IMR-90 (cell line): ENCODE results near the gene ADD3. TPM values are rescaled to one million over a fixed set of nuclear protein-coding genes. Genes with fewer than 3 reads are reported as not detected.

ENCODE experiments used
- ATAC-seq: fragments of 200-7000 bp; cut with Tn5 transposase; 2 replicates; pipeline ENCODE4 v1.9.1; 2020; ENCODE audit warnings: low read depth, mild to moderate bottlenecking, moderate library complexity
- BruUV-seq: library from RNA; stranded (reverse); fragments of 400-500 nt; replicated peaks from 2 replicates; lab custom pipeline; 2021; lab: Mats Ljungman, UMichigan
- CTCF ChIA-PET: fragments of 300-600 bp; formaldehyde crosslinking; extraction: SDS; loops from one replicate; lab custom pipeline; 2021; ENCODE audit warnings: antibody characterized with exemption; lab: Yijun Ruan, JAX
- POLR2A ChIA-PET: fragments of 300-600 bp; sonication (Branson Sonifier 250); formaldehyde crosslinking; loops from one replicate; lab custom pipeline; 2022; ENCODE audit warnings: antibody characterized with exemption; ENCODE audit not compliant: unreplicated experiment; lab: Charles Lee
- DNase-seq: peaks from one replicate; pipeline ENCODE4 v3.0.0; 2013
- H2AFZ ChIP-seq: replicated peaks from 2 replicates; pipeline ENCODE3; 2013; ENCODE audit warnings: low read length, mild to moderate bottlenecking; ENCODE audit not compliant: poor library complexity
- H2AK5ac ChIP-seq: 2 replicates; pipeline ENCODE4 v1.6.1; 2013; ENCODE audit warnings: low read depth, low read length, inconsistent platforms
- H2AK9ac ChIP-seq: replicated peaks from 2 replicates; pipeline ENCODE3; 2013; ENCODE audit warnings: mild to moderate bottlenecking, low read depth, low read length, moderate library complexity; ENCODE audit not compliant: poor library complexity
- H2BK120ac ChIP-seq: 2 replicates; pipeline ENCODE4 v1.6.1; 2013; ENCODE audit warnings: low read depth, low read length, inconsistent platforms
- H2BK15ac ChIP-seq: 3 replicates; pipeline ENCODE4 v1.6.1; 2013; ENCODE audit warnings: low read depth, low read length, inconsistent platforms
- H2BK20ac ChIP-seq: 2 replicates; pipeline ENCODE4 v1.6.1; 2013; ENCODE audit warnings: low read depth, mild to moderate bottlenecking, inconsistent platforms, low read length, moderate library complexity
- H2BK5ac ChIP-seq: 2 replicates; pipeline ENCODE4 v1.6.1; 2013; ENCODE audit warnings: mild to moderate bottlenecking, low read depth, low read length, inconsistent platforms; ENCODE audit not compliant: poor library complexity, severe bottlenecking
- H3K14ac ChIP-seq: replicated peaks from 2 replicates; pipeline ENCODE4 v1.6.1; 2013; ENCODE audit warnings: low read depth, low read length, inconsistent platforms
- H3K18ac ChIP-seq: 2 replicates; pipeline ENCODE4 v1.6.1; 2013; ENCODE audit warnings: low read depth, low read length, control low read depth
- H3K23ac ChIP-seq: 2 replicates; pipeline ENCODE4 v1.6.1; 2013; ENCODE audit warnings: low read depth, low read length, inconsistent platforms
- H3K27ac ChIP-seq: 2 replicates; pipeline ENCODE4 v1.5.1; 2013; ENCODE audit warnings: mild to moderate bottlenecking, control low read depth, low read length; ENCODE audit not compliant: insufficient read depth
- H3K27me3 ChIP-seq: 2 replicates; pipeline ENCODE4 v1.6.1; 2013; ENCODE audit warnings: low read length; ENCODE audit not compliant: control insufficient read depth, insufficient read depth
- H3K36me3 ChIP-seq: 2 replicates; pipeline ENCODE4 v1.6.1; 2013; ENCODE audit warnings: low read length, mixed read lengths; ENCODE audit not compliant: control insufficient read depth, insufficient read depth
- H3K4ac ChIP-seq: 2 replicates; pipeline ENCODE4 v1.6.1; 2013; ENCODE audit warnings: low read depth, low read length, inconsistent platforms
- H3K4me1 ChIP-seq: 2 replicates; pipeline ENCODE4 v1.6.1; 2013; ENCODE audit warnings: low read length, mixed read lengths; ENCODE audit not compliant: control insufficient read depth, insufficient read depth
- H3K4me2 ChIP-seq: 2 replicates; pipeline ENCODE4 v1.6.1; 2013; ENCODE audit warnings: low read depth, mild to moderate bottlenecking, control low read depth, low read length, moderate library complexity
- H3K4me3 ChIP-seq: 2 replicates; pipeline ENCODE4 v1.5.1; 2013; ENCODE audit warnings: low read depth, mild to moderate bottlenecking, control low read depth, low read length, moderate library complexity; ENCODE audit not compliant: insufficient read depth
- H3K56ac ChIP-seq: 2 replicates; pipeline ENCODE4 v1.6.1; 2013; ENCODE audit warnings: low read length, inconsistent platforms; ENCODE audit not compliant: insufficient read depth; ENCODE audit errors: extremely low read depth
- H3K79me1 ChIP-seq, 2 experiments: 2 replicates each; pipeline ENCODE4 v1.6.1; 2013; ENCODE audit warnings: low read length in 2 of 2, inconsistent platforms in 1 of 2, low read depth in 1 of 2
- H3K9ac ChIP-seq: 2 replicates; pipeline ENCODE4 v1.6.1; 2013; ENCODE audit warnings: low read depth, low read length, control low read depth
- H3K9me1 ChIP-seq: 2 replicates; pipeline ENCODE4 v1.6.1; 2013; ENCODE audit warnings: low read length, inconsistent platforms; ENCODE audit not compliant: insufficient read depth
- H3K9me3 ChIP-seq: 2 replicates; pipeline ENCODE4 v1.6.1; 2013; ENCODE audit warnings: low read length; ENCODE audit not compliant: control insufficient read depth, insufficient read depth
- H4K20me1 ChIP-seq: 2 replicates; pipeline ENCODE4 v1.6.1; 2013; ENCODE audit warnings: low read length, inconsistent platforms; ENCODE audit not compliant: insufficient read depth
- H4K5ac ChIP-seq: 2 replicates; pipeline ENCODE4 v1.6.1; 2013; ENCODE audit warnings: mild to moderate bottlenecking, low read depth, low read length, control low read depth
- H4K8ac ChIP-seq, 2 experiments: 2 replicates each; pipeline ENCODE4 v1.6.1; 2013; ENCODE audit warnings: low read depth in 2 of 2, low read length in 2 of 2, control low read depth in 1 of 2, inconsistent platforms in 1 of 2
- H4K91ac ChIP-seq: 2 replicates; pipeline ENCODE4 v1.6.1; 2013; ENCODE audit warnings: low read depth, low read length, inconsistent platforms; ENCODE audit not compliant: insufficient read depth
- BHLHE40 ChIP-seq: fragments of 150-350 bp; IDR thresholded peaks from 2 replicates; pipeline ENCODE4 v1.6.1; 2016; ENCODE audit warnings: mild to moderate bottlenecking, low read depth, low read length
- CEBPB ChIP-seq: IDR thresholded peaks from 2 replicates; pipeline ENCODE4 v1.6.1; 2012; ENCODE audit warnings: low read depth, low read length, improper control_type of control experiment
- CHD1 ChIP-seq: IDR thresholded peaks from 2 replicates; pipeline ENCODE4 v1.6.1; 2012; ENCODE audit warnings: low read depth, low read length, improper control_type of control experiment
- CTCF ChIP-seq: conservative IDR thresholded peaks from 2 replicates; pipeline ENCODE4 v1.5.1; 2012; ENCODE audit warnings: mild to moderate bottlenecking, low read depth, low read length, improper control_type of control experiment
- ELK1 ChIP-seq: fragments of 150-350 bp; IDR thresholded peaks from 2 replicates; pipeline ENCODE4 v1.6.1; 2016; ENCODE audit warnings: low read depth, mild to moderate bottlenecking, low read length, moderate library complexity, borderline replicate concordance
- FOS ChIP-seq: fragments of 150-350 bp; IDR thresholded peaks from 2 replicates; pipeline ENCODE4 v1.6.1; 2016; ENCODE audit warnings: low read depth, low read length
- MAFK ChIP-seq: IDR thresholded peaks from 2 replicates; pipeline ENCODE4 v1.6.1; 2012; ENCODE audit warnings: low read depth, low read length, improper control_type of control experiment
- MAZ ChIP-seq: IDR thresholded peaks from 2 replicates; pipeline ENCODE4 v1.6.1; 2012; ENCODE audit warnings: low read depth, mild to moderate bottlenecking, low read length, improper control_type of control experiment, moderate library complexity, borderline replicate concordance
- MXI1 ChIP-seq: IDR thresholded peaks from 2 replicates; pipeline ENCODE4 v1.6.1; 2012; ENCODE audit warnings: low read depth, mild to moderate bottlenecking, low read length, moderate library complexity, borderline replicate concordance
- NFE2L2 ChIP-seq: fragments of 150-350 bp; IDR thresholded peaks from 2 replicates; pipeline ENCODE4 v1.6.1; 2016; ENCODE audit warnings: low read depth, mild to moderate bottlenecking, low read length
- POLR2A ChIP-seq: IDR thresholded peaks from 2 replicates; pipeline ENCODE4 v1.6.1; 2012; ENCODE audit warnings: mild to moderate bottlenecking, low read depth, low read length
- RAD21 ChIP-seq: IDR thresholded peaks from 2 replicates; pipeline ENCODE4 v1.6.1; 2012; ENCODE audit warnings: low read length, improper control_type of control experiment
- RCOR1 ChIP-seq: IDR thresholded peaks from 2 replicates; pipeline ENCODE4 v1.6.1; 2012; ENCODE audit warnings: mild to moderate bottlenecking, low read length, improper control_type of control experiment; ENCODE audit not compliant: insufficient replicate concordance
- RFX5 ChIP-seq: IDR thresholded peaks from 2 replicates; pipeline ENCODE4 v1.8.0; 2012; ENCODE audit warnings: low read depth, mild to moderate bottlenecking, low read length, moderate library complexity
- SMC3 ChIP-seq: fragments of 150-350 bp; IDR thresholded peaks from 2 replicates; pipeline ENCODE4 v1.6.1; 2016; ENCODE audit warnings: low read depth, mild to moderate bottlenecking, antibody characterized with exemption, low read length, moderate library complexity
- USF2 ChIP-seq: fragments of 150-350 bp; IDR thresholded peaks from 2 replicates; pipeline ENCODE4 v1.6.1; 2017; ENCODE audit warnings: mild to moderate bottlenecking, antibody characterized with exemption, low read length, low read depth
- dilution Hi-C: fragments of 300-500 bp; cut with HindIII; formaldehyde crosslinking; loops from one replicate; pipeline ENCODE4 v1.14.3; 2018; ENCODE audit warnings: low sequenced_read_pairs; ENCODE audit not compliant: unreplicated experiment
- in situ Hi-C: fragments of 300-500 bp; cut with MboI; formaldehyde crosslinking; loops from 3 replicates; pipeline ENCODE4 v1.14.3; 2019; ENCODE audit warnings: low sequenced_read_pairs, inconsistent platforms, mixed read lengths
- intact Hi-C: fragments of 100-400 bp; cut with micrococcal nuclease; formaldehyde crosslinking; loops from 2 replicates; pipeline ENCODE4 v1.10.0; 2022
- polyA plus RNA-seq, 3 experiments: library from polyadenylated mRNA; depleted of rRNA; stranded (reverse); fragments of >200 nt; gene quantifications; 2 replicates each; pipeline ENCODE4 v1.2.3, GENCODE V29; 2012; ENCODE audit warnings: low replicate concordance in 1 of 3
- total RNA-seq: library from RNA; depleted of rRNA; stranded (reverse); fragments of >200 nt; gene quantifications from 2 replicates; pipeline ENCODE4 v1.2.3, GENCODE V29; 2012

The ADD3 gene
- total and polyA plus RNA-seq, 2 of the 4 experiments (the other 2 are of a cell fraction), result 138 to 212 TPM

GRCh38 chr10:109967739-109968088, 40.1 kb upstream of the ADD3 start:
- intact Hi-C loops, result loop anchor here (2.0 to 5.0 kb wide), 4 partner anchors 15 to 107 kb away; partner anchors contain the start of gene ADD3
- Histone ChIP-seq H3K4ac (peak overlapping the region; percentile 96), H4K8ac (peak overlapping the region; percentile 52 to 86), H4K20me1 (peaks cover 4% of the 10 kb centered on the region), H3K14ac (peak overlapping the region; percentile 89), H2BK5ac (peak overlapping the region; percentile 96), H3K56ac (peak overlapping the region; percentile 74), H2AFZ (peak overlapping the region; percentile 53), H2AK9ac (peak overlapping the region; percentile 88), H4K5ac (peak overlapping the region; percentile 29), H3K18ac (peak overlapping the region; percentile 63), H2AK5ac (peak overlapping the region; percentile 96), H3K9ac (peak overlapping the region; percentile 55), H2BK15ac (peak overlapping the region; percentile 91), H3K4me1 (peaks cover 21% of the 10 kb centered on the region), H2BK120ac (peak overlapping the region; percentile 99), H3K79me1 (peaks cover 0 to 2% of the 10 kb centered on the region in 2 experiments; a peak in 1 of 4 replicates), H3K27ac (peak overlapping the region; percentile 97), H2BK20ac (peak overlapping the region; percentile 98), H3K9me3 (no peaks in the 10 kb centered on the region), H3K4me3 (no peak overlapping the region), H4K91ac (peak overlapping the region; percentile 91), H3K4me2 (peak overlapping the region; percentile 84), H3K27me3 (no peaks in the 10 kb centered on the region), H3K36me3 (no peaks in the 10 kb centered on the region), H3K23ac (peak overlapping the region; percentile 85), H3K9me1 (peaks cover 12% of the 10 kb centered on the region; the same call in 1 of the 2 replicates)
- TF ChIP-seq RFX5 (no peak), POLR2A (no peak), CTCF (no peak), SMC3 (no peak), USF2 (no peak), RCOR1 (no peak), FOS (no peak), BHLHE40 (no peak), MAFK (no peak), RAD21 (no peak), ELK1 (no peak), MXI1 (no peak), CHD1 (no peak), NFE2L2 (no peak), CEBPB (no peak), MAZ (no peak)
- POLR2A ChIA-PET, result no interaction called here
- CTCF ChIA-PET, result interaction anchor here (1.0 to 2.3 kb wide), 2 partner anchors 11 to 14 kb away, joined by 3 to 15 read pairs; no protein-coding TSS in a partner anchor
- in situ Hi-C loops, result no loop called here
- DNase-seq, result no peak
- ATAC-seq, result no peak
- no TSS peak for BruUV-seq
- dilution Hi-C loops, result no loop called here
